Hematopoietic multipotent progenitor cell treated with erythropoietin and hydrocortisone succinate and interleukin-3 and kit ligand, for 4 days (in vitro differentiated cells): ENCODE results near the gene COX14.
"Not testable (repeated sequence)": the region's sequence is repeated elsewhere in the genome, so short reads cannot be mapped to it uniquely, and the experiment has no call there.

ENCODE experiments used
- DNase-seq: peaks from one replicate; pipeline ENCODE4 v3.0.0-alpha.2; 2015

COX14 gene

GRCh38 chr12:50110762-50111351 lies 1.2 kb upstream of the COX14 start:
- no peak for DNase-seq

GRCh38 chr12:50111395-50111692 lies 692 bp upstream of the COX14 start:
- DNase-seq: no peak

GRCh38 chr12:50112456-50113218 lies 601 bp downstream of the COX14 start:
- peak; percentile 75 for DNase-seq

- no peak for DNase-seq
Measured at GRCh38 chr12:50117057-50117622, 5.1 kb downstream of the COX14 start.

GRCh38 chr12:50119387-50119786 lies 7.4 kb downstream of the COX14 start:
- no peak for DNase-seq

- DNase-seq: no peak
Measured at GRCh38 chr12:50120521-50120920, 8.5 kb downstream of the COX14 start.

- DNase-seq: no peak
Measured at GRCh38 chr12:50120953-50121352, 8.9 kb downstream of the COX14 start.

GRCh38 chr12:50121641-50122040 lies 9.6 kb downstream of the COX14 start:
- no peak for DNase-seq

GRCh38 chr12:50123203-50123602 lies 11.2 kb downstream of the COX14 start:
- no peak for DNase-seq

GRCh38 chr12:50127546-50127945 lies 15.5 kb downstream of the COX14 start:
- no peak for DNase-seq

GRCh38 chr12:50129290-50129689 lies 17.3 kb downstream of the COX14 start:
- no peak for DNase-seq

GRCh38 chr12:50132505-50133135 lies 20.6 kb downstream of the COX14 start:
- DNase-seq: peak; percentile 79

- DNase-seq: no peak
Measured at GRCh38 chr12:50142993-50143392, 31.0 kb downstream of the COX14 start.

GRCh38 chr12:50145439-50145838 lies 33.4 kb downstream of the COX14 start:
- DNase-seq: no peak

- DNase-seq: no peak
Measured at GRCh38 chr12:50147281-50147680, 35.2 kb downstream of the COX14 start.

GRCh38 chr12:50148011-50148410 lies 36.0 kb downstream of the COX14 start:
- not testable (repeated sequence) for DNase-seq

- no peak for DNase-seq
Measured at GRCh38 chr12:50149311-50149710, 37.3 kb downstream of the COX14 start.

GRCh38 chr12:50151047-50151687 lies 39.1 kb downstream of the COX14 start:
- DNase-seq: no peak

- DNase-seq: not testable (repeated sequence)
Measured at GRCh38 chr12:50154947-50155346, 42.9 kb downstream of the COX14 start.

- no peak for DNase-seq
Measured at GRCh38 chr12:50156641-50157040, 44.6 kb downstream of the COX14 start.

GRCh38 chr12:50157259-50157658 lies 45.2 kb downstream of the COX14 start:
- no peak for DNase-seq

GRCh38 chr12:50160643-50161042 lies 48.6 kb downstream of the COX14 start:
- DNase-seq: no peak

GRCh38 chr12:50162230-50162629 lies 50.2 kb downstream of the COX14 start:
- DNase-seq: peak; percentile 18

- no peak for DNase-seq
Measured at GRCh38 chr12:50164963-50165362, 52.9 kb downstream of the COX14 start.
